ENCODE results near the gene RPS5. TPM values are rescaled to one million over a fixed set of nuclear protein-coding genes. Genes with fewer than 3 reads are reported as not detected.
A peak's percentile ranks its signal among the peaks of the same experiment; 100 is the strongest.
"Not testable (repeated sequence)": the region's sequence is repeated elsewhere in the genome, so short reads cannot be mapped to it uniquely, and the experiment has no call there.

RPS5 gene
- total RNA-seq, 2 donors from 2014 or later: 1,376 to 1,435 TPM

- Mint-ChIP-seq H3K36me3 (ENCODE audit: low read depth) (peaks cover 19% of the 10 kb centered on the region), H3K4me1 (peaks cover 15% of the 10 kb centered on the region), H3K9me3 (no peaks in the 10 kb centered on the region), H3K27ac (no peak overlapping the region), H3K27me3 (no peaks in the 10 kb centered on the region), H3K4me3 (peak overlapping the region; percentile 90)
- ATAC-seq (replicated peaks): no peak
These were observed 14.9 kb downstream of the RPS5 start for GRCh38 chr19:58401840-58402421.

DNA sequence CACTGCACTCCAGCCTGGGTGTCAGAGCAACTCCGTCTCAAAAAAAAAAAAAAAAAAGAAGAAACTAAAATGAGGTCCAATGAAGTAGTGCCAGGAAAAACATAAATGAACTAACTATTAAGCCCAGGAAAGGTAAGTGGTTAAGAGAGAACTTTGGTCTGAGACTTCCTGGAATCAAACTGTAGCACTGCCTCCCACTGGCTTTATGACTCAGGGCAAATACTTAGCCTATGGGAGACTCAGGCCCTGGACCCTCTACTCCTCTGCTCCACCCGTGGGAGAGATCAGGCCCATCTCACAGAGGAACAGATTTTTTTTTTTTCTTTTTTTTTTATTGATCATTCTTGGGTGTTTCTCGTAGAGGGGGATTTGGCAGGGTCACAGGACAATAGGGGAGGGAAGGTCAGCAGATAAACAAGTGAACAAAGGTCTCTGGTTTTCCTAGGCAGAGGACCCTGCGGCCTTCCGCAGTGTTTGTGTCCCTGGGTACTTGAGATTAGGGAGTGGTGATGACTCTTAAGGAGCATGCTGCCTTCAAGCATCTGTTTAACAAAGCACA, 16.9 kb downstream of the RPS5 start:
- not testable (repeated sequence) for H3K4me3 Mint-ChIP-seq; H3K27me3 Mint-ChIP-seq; H3K27ac Mint-ChIP-seq; H3K9me3 Mint-ChIP-seq; ATAC-seq (replicated peaks)
- peaks cover 24% of the 10 kb centered on the region for H3K4me1 Mint-ChIP-seq
- H3K36me3 Mint-ChIP-seq (ENCODE audit: low read depth): peaks cover 10% of the 10 kb centered on the region

- Mint-ChIP-seq H3K27me3 (no peaks in the 10 kb centered on the region), H3K36me3 (ENCODE audit: low read depth) (peaks cover 5% of the 10 kb centered on the region), H3K4me1 (peaks cover 30% of the 10 kb centered on the region), H3K9me3 (no peaks in the 10 kb centered on the region), H3K27ac (peak overlapping the region; percentile 93), H3K4me3 (peak overlapping the region; percentile 93)
- no peak for ATAC-seq (replicated peaks)
These were observed 20.0 kb downstream of the RPS5 start for GRCh38 chr19:58406818-58407657.

GRCh38 chr19:58407658-58408151, 20.6 kb downstream of the RPS5 start:
- H3K4me3 Mint-ChIP-seq: peak overlapping the region; percentile 93
- peaks cover 30% of the 10 kb centered on the region for H3K4me1 Mint-ChIP-seq
- peaks cover 10% of the 10 kb centered on the region for H3K36me3 Mint-ChIP-seq (ENCODE audit: low read depth)
- peak; percentile 23 for ATAC-seq (replicated peaks)
- H3K9me3 Mint-ChIP-seq: no peaks in the 10 kb centered on the region
- H3K27ac Mint-ChIP-seq: peak overlapping the region; percentile 93
- no peaks in the 10 kb centered on the region for H3K27me3 Mint-ChIP-seq

DNA sequence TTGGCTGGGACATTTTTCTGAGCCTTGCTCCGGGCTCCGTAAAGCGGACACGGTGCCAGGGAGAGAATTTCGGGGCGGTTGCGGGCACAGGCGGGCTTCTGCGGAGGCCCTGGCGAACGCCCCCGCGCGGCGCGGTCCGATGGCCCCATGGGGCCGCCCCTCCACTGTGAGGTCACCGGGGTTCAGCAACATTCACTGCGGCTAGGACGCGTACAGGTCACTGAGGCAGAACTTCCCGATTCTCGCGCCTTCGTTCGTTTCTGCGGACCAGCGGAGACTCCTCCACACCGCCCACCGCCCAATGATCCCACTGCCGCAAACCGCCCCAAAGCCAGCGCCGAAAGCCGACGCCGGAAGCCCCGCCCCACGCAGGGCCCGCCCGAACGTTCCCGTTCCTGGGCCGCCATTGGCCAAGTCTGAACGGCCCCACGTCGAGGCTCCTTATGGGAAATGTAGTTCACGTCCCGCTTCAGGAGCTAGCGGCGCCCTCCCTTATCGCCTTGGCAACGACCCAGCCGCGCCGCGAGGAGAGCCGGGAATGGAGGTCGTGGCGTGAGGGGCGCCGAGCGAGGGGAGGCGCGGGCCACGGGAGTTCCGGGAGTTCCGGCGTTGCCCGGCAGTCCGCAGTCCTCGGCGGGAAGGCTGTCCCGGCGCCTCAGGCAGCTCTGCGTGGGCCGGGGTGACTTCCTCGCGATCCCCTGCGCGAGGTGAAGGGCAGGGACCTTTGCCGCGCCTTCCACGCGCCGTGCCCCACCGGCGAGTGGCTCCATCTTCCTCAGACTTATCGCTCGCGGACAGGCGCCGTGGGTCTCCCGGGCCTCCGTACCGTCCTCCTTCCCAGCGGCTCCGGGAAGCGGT, 21.3 kb downstream of the RPS5 start, which contains the start of gene ZNF584:
Gene ZNF584 (plus strand): TSS at position 498 of the 858 bp plus-strand sequence. CDS start 499 bp downstream, outside the sequence.
- peak; percentile 95 for ATAC-seq (replicated peaks)
- Mint-ChIP-seq H3K4me1 (peaks cover 30% of the 10 kb centered on the region), H3K27me3 (no peaks in the 10 kb centered on the region), H3K4me3 (peak within 1 kb of the TSS; percentile 93), H3K27ac (peak within 1 kb of the TSS; percentile 93), H3K36me3 (ENCODE audit: low read depth) (peaks cover 16% of the 10 kb centered on the region), H3K9me3 (no peaks in the 10 kb centered on the region)

- Mint-ChIP-seq H3K27ac (peak overlapping the region; percentile 93), H3K9me3 (no peaks in the 10 kb centered on the region), H3K27me3 (no peaks in the 10 kb centered on the region), H3K4me1 (peaks cover 30% of the 10 kb centered on the region), H3K36me3 (ENCODE audit: low read depth) (peaks cover 16% of the 10 kb centered on the region), H3K4me3 (peak overlapping the region; percentile 93)
- ATAC-seq (replicated peaks): no peak
These were observed 22.1 kb downstream of the RPS5 start for GRCh38 chr19:58409010-58409790.

- ATAC-seq (replicated peaks): no peak
- Mint-ChIP-seq H3K9me3 (no peaks in the 10 kb centered on the region), H3K4me1 (no peaks in the 10 kb centered on the region), H3K4me3 (no peak overlapping the region), H3K27me3 (no peaks in the 10 kb centered on the region), H3K36me3 (ENCODE audit: low read depth) (peaks cover 53% of the 10 kb centered on the region), H3K27ac (no peak overlapping the region)
These were observed 29.5 kb downstream of the RPS5 start for GRCh38 chr19:58416604-58417003.

DNA sequence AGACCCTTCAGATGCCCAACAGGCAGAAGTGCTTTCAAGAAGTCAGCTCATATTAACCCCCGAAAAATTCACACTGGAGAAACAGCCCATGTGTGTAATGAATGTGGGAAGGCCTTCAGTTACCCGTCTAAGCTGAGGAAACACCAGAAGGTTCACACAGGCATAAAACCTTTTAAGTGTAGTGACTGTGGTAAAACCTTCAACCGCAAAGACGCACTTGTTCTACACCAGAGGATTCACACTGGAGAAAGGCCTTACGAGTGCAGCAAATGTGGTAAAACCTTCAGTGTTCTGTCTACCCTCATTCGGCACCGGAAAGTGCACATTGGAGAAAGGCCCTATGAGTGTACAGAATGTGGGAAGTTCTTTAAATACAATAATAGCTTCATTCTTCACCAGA, 30.0 kb downstream of the RPS5 start:
- Mint-ChIP-seq H3K27me3 (no peaks in the 10 kb centered on the region), H3K4me1 (no peaks in the 10 kb centered on the region), H3K9me3 (no peaks in the 10 kb centered on the region), H3K4me3 (no peak overlapping the region), H3K36me3 (ENCODE audit: low read depth) (peaks cover 53% of the 10 kb centered on the region), H3K27ac (no peak overlapping the region)
- ATAC-seq (replicated peaks): no peak

GRCh38 chr19:58428617-58429016, 41.5 kb downstream of the RPS5 start:
- Mint-ChIP-seq H3K4me3 (no peak overlapping the region), H3K27ac (no peak overlapping the region), H3K9me3 (peaks cover 17% of the 10 kb centered on the region), H3K36me3 (ENCODE audit: low read depth) (peaks cover 12% of the 10 kb centered on the region), H3K4me1 (no peaks in the 10 kb centered on the region), H3K27me3 (no peaks in the 10 kb centered on the region)
- no peak for ATAC-seq (replicated peaks)

DNA sequence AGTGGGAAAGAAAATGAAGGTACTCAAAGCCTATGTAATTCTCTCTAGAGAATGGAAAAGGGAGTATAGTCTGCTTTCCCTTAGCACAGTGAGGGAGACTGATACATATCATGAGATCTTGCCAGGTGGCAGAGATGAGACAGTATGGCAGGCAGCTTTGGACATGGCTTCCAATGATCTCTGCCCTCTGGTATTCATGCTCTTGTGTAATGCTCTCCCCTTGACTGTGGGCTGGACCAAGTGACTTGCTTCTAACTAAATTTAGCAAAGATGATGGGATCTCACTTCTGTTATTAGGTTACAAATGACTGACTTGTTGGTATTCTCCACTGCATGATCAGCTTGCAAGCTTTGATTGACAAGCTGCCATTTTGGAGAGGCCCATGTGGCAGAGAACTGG, 42.7 kb downstream of the RPS5 start:
- no peaks in the 10 kb centered on the region for H3K27me3 Mint-ChIP-seq
- H3K9me3 Mint-ChIP-seq: peaks cover 21% of the 10 kb centered on the region
- H3K4me3 Mint-ChIP-seq: no peak overlapping the region
- no peak for ATAC-seq (replicated peaks)
- H3K27ac Mint-ChIP-seq: no peak overlapping the region
- no peaks in the 10 kb centered on the region for H3K4me1 Mint-ChIP-seq
- peaks cover 23% of the 10 kb centered on the region for H3K36me3 Mint-ChIP-seq (ENCODE audit: low read depth)

DNA sequence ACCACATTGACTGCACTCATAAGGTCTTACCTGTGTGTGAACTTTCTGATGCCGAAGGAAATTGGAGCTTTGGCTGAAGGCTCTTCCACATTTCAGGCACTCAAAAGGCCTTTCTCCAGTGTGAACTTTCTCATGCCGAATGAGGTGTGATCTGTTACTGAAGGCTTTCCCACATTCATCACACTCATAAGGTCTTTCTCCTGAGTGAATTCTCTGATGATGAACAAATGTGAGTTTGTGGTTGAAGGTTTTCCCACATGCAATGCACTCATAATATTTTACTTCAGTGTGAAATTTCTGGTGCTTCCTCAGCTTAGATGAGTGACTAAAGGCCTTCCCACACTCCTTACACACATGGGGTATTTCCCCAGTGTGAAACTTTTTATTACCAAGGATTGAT, 47.1 kb downstream of the RPS5 start:
- Mint-ChIP-seq H3K27me3 (no peaks in the 10 kb centered on the region), H3K27ac (no peak overlapping the region), H3K36me3 (ENCODE audit: low read depth) (peaks cover 67% of the 10 kb centered on the region), H3K9me3 (peaks cover 28% of the 10 kb centered on the region), H3K4me1 (peaks cover 12% of the 10 kb centered on the region), H3K4me3 (no peak overlapping the region)
- no peak for ATAC-seq (replicated peaks)

- Mint-ChIP-seq H3K36me3 (ENCODE audit: low read depth) (peaks cover 55% of the 10 kb centered on the region), H3K9me3 (peaks cover 20% of the 10 kb centered on the region)
- peak; percentile 98 for ATAC-seq (replicated peaks)
These were observed 52.8 kb downstream of the RPS5 start, which contains the start of gene ZNF132 for GRCh38 chr19:58439576-58440554. TSS of gene ZNF132 (minus strand) at chr19:58440153. CDS start at chr19:58439821, 332 bp downstream.

More at GRCh38 chr19:58439576-58440554, 52.8 kb downstream of the RPS5 start, which contains the start of gene ZNF132:
- H3K4me1 Mint-ChIP-seq: peaks cover 24% of the 10 kb centered on the region
- peak within 1 kb of the TSS; percentile 97 for H3K4me3 Mint-ChIP-seq
- peak within 1 kb of the TSS; percentile 97 for H3K27ac Mint-ChIP-seq
- no peaks in the 10 kb centered on the region for H3K27me3 Mint-ChIP-seq

Data from activated T-helper 17 cell treated with anti-CD3 and anti-CD28 coated beads, Interleukin-2, amount 50 U/mL, for 72 hours (primary cell).